ENCODE results near the gene TPH1.

DNA sequence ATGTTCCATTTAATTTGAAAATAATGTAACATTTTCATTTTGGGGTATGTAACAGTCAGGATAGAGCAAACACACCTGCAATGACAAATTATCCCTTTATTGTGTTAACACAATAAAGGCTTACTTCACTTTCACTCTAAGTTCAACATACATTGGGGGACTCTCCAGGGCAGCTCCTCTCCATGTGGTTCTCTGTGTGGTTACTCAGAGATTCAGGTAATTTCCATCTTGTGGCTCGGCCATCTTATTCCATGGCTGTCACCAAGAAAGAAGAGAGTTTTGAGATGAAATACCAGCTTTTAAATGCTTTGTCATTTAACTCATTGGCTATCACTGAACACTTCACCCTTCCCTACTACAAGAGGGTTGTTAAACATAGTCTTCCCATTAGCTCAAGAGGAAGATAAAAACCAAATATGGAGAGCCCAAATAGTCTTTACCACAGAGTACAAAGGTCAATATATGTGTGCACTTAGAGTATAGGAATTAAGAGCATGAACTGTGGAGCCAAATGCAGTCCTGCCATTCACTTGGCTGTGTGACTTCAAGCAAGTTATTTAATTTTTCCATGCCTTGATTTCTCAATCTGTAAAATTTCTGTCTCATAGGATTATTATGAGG, 10.6 kb upstream of the TPH1 start:
- TF ChIP-seq GATA3 (IDR thresholded peaks at IDR 0.05; ENCODE audit: low read depth, low read length) (no peak), GATA2 (IDR thresholded peaks at IDR 0.05; ENCODE audit: low read depth, low read length) (no peak)

Measured in SH-SY5Y (cell line).